HepG2 (cell line): ENCODE results near the gene COMT.

ENCODE experiments used
- ATF7 ChIP-seq, 2 experiments: fragments of 450-650 bp in 1 of 2; sonication (generic) in 1 of 2; formaldehyde crosslinking in 1 of 2; IDR thresholded peaks; 2 replicates each; pipeline versions ENCODE4 v1.4.0 to v1.6.1; 2016 to 2020; ENCODE audit warnings: antibody characterized with exemption in 1 of 2, mild to moderate bottlenecking in 1 of 2, missing genetic modification reagents in 1 of 2
- HDAC2 ChIP-seq: sonication (generic); formaldehyde crosslinking; IDR thresholded peaks from 2 replicates; pipeline ENCODE4 v1.4.0; 2020; ENCODE audit warnings: missing genetic modification reagents
- JUND ChIP-seq: sonication (generic); formaldehyde crosslinking; IDR thresholded peaks from 2 replicates; pipeline ENCODE4 v1.8.0; 2022; ENCODE audit warnings: mild to moderate bottlenecking, missing genetic modification reagents
- MXI1 ChIP-seq: IDR thresholded peaks from 3 replicates; pipeline ENCODE4 v1.6.1; 2012; ENCODE audit warnings: low read depth, low read length, inconsistent platforms, borderline replicate concordance
- SMC3 ChIP-seq: IDR thresholded peaks from 2 replicates; pipeline ENCODE4 v1.6.1; 2011; ENCODE audit warnings: low read length, improper control_type of control experiment
- ZBTB7A ChIP-seq: sonication (generic); formaldehyde crosslinking; IDR thresholded peaks from 2 replicates; pipeline ENCODE4 v1.8.0; 2022; ENCODE audit warnings: mild to moderate bottlenecking, missing genetic modification reagents
- ZC3H13 ChIP-seq: sonication (generic); formaldehyde crosslinking; IDR thresholded peaks from 2 replicates; pipeline ENCODE4 v1.8.1; 2023; ENCODE audit warnings: mild to moderate bottlenecking, missing genetic modification reagents, moderate library complexity
- ZNF30 ChIP-seq: sonication (generic); formaldehyde crosslinking; IDR thresholded peaks from 2 replicates; pipeline ENCODE4 v1.5.0; 2020; ENCODE audit warnings: mild to moderate bottlenecking, missing genetic modification reagents

GRCh38 chr22:19998991-19999820, 57.6 kb downstream of the COMT start:
- TF ChIP-seq ZBTB7A (CRISPR knock-in tag) (no peak), ZNF30 (CRISPR knock-in tag) (no peak), SMC3 (no peak), ATF7 (IDR thresholded peaks at IDR 0.05) (no peak), ATF7 (CRISPR knock-in tag; IDR thresholded peaks at IDR 0.05) (no peak), JUND (CRISPR knock-in tag) (no peak), MXI1 (no peak), ZC3H13 (no peak), HDAC2 (CRISPR knock-in tag) (no peak)
